Mammary epithelial cell (primary cell): ENCODE measurements around the gene CSRNP2.

Experiments
- CTCF ChIP-seq, 2 donors: IDR thresholded peaks in 1 of 2; conservative IDR thresholded peaks in 1 of 2; 2 replicates each; pipeline ENCODE4 v1.5.1; 2011 to 2012; ENCODE audit warnings: inconsistent platforms in 2 of 2, low read length in 2 of 2, mild to moderate bottlenecking in 2 of 2, control low read depth in 1 of 2, low read depth in 1 of 2; ENCODE audit not compliant: insufficient read depth in 1 of 2; ENCODE audit errors: extremely low read depth in 1 of 2
- EZH2 ChIP-seq: IDR thresholded peaks from 2 replicates; pipeline ENCODE4 v1.6.1; 2012; ENCODE audit warnings: low read length, inconsistent platforms, borderline replicate concordance

DNA sequence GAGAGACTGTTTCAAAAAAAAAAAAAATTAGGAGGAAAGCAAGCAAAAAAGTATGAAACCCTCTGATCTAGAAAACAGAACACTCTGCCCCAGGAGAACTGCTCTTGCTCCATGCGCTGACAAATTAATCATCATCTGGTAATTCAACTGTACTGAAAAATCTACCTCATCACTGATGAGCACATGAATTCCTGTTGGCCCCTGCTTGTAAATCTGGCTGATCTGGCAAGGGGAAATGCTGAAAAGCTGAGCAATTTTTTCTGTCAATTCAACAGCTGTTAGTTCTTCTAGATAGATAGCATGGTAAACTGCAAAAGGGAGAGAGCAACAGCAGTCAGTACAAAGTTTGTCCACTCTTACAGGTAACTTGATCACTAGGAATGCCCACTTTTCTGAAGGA, 15.2 kb upstream of the CSRNP2 start:
- TF ChIP-seq CTCF (conservative IDR thresholded peaks at IDR 0.05 in 1 of 2, IDR thresholded peaks at IDR 0.05 in 1 of 2; ENCODE audit: extremely low read depth in 1 of 2, insufficient read depth in 1 of 2, low read depth in 1 of 2, low read length in 2 of 2) (no peak), EZH2 (no peak)
